GM21717 (cell line): ENCODE measurements around the gene FUNDC1.

Experiments
- ATAC-seq: cut with Tn5 transposase; IDR thresholded peaks from one replicate; pipeline ENCODE4 v1.9.1; 2021; ENCODE audit warnings: mild to moderate bottlenecking, moderate library complexity; ENCODE audit not compliant: unreplicated experiment

The FUNDC1 gene

DNA sequence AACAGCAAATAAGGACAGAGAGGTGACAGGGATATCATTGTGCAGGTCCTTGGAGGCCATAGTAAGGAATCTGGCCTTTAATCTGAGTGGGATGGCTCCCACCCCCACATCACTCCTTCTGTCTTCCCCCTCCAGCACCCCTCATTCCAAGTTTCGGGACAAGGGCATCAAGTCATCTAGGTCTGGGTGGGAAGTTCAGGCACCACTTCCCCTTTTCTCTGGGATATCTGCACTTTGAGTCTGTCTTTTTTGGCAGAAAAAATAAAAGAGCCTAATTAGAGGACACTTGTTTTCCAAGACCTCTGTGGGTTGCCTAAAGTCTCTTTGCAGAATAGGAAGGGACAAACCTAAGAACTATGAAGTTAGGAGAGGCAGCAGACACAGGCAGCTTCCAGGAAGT, 60.1 kb downstream of the FUNDC1 start:
- ATAC-seq, result no peak

DNA sequence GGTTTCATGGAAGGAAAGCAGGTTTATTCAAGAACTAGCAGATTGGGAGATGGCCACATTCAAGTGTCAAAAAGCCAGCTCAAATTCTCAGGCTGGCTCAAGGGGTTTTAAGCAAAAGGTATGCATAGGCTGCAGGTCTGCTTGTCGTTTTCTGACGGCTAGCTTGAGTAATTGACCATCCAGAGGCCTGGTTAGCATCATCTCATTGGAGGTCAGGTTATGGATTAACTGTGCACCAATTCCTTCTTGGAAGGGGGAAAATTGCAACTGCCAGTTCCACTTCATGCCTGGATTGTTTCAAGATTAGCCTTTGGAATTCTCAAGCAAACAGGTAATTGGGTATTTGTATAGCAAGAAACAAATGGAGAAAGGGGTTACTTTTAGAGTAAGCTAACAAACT, 62.1 kb downstream of the FUNDC1 start:
- ATAC-seq, result no peak

DNA sequence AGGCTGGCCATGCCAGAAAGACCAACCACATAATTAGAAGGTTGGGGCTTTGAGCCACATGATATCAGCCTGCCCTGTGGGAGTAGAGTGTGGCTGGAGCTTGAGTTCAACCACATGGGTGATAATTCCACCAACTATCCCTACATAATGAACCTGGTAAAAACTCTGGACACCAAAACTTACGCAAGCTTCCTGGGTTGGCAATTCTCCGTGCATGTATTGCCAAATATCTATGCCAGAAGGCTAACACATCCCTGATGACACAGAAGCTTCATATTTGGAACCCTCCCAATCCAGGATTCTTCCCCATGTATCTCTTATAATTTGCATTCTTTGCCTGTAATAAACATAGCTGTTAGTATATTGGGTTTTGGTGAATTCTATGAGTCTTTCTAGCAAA, 68.2 kb downstream of the FUNDC1 start:
- ATAC-seq, result no peak
